Gastrocnemius medialis (tissue), 4 donors: ENCODE results near the gene THEM4. TPM values are rescaled to one million over a fixed set of nuclear protein-coding genes. Genes with fewer than 3 reads are reported as not detected.

Experiments used
- ATAC-seq, 2 donors: fragments of 150-250 bp; one replicate each; pipeline ENCODE4 v1.9.1; 2016
- DNase-seq, 2 donors: peaks; one replicate each; pipeline ENCODE4 v3.0.0-alpha.2; 2019
- H3K27ac ChIP-seq, 4 donors: fragments of 200-600 bp; sonication (generic); 1 replicate in 1 of 4; 2 replicates in 3 of 4; pipeline ENCODE4 v1.5.1; 2016 to 2018; ENCODE audit warnings: mild to moderate bottlenecking in 2 of 4, moderate library complexity in 1 of 4
- H3K27me3 ChIP-seq, 3 donors: fragments of 200-600 bp; sonication (generic) in 2 of 3; 1 replicate in 1 of 3; 2 replicates in 2 of 3; pipeline versions ENCODE4 v1.5.1 to v1.6.0; 2016 to 2019; ENCODE audit warnings: mild to moderate bottlenecking in 1 of 3, moderate library complexity in 1 of 3
- H3K36me3 ChIP-seq, 2 donors: fragments of 200-600 bp; sonication (generic) in 1 of 2; one replicate each; pipeline ENCODE4 v1.5.1; 2017 to 2018
- H3K4me1 ChIP-seq, 2 donors: fragments of 200-600 bp; sonication (generic) in 1 of 2; one replicate each; pipeline ENCODE4 v1.5.1; 2016 to 2017; ENCODE audit warnings: mild to moderate bottlenecking in 2 of 2
- H3K4me3 ChIP-seq, 4 donors: fragments of 200-600 bp; sonication (generic) in 3 of 4; 1 replicate in 1 of 4; 2 replicates in 3 of 4; pipeline ENCODE4 v1.5.1; 2016 to 2019; ENCODE audit warnings: mild to moderate bottlenecking in 2 of 4
- H3K9me3 ChIP-seq, 3 donors: fragments of 200-600 bp; sonication (generic) in 2 of 3; 1 replicate in 1 of 3; 2 replicates in 2 of 3; pipeline ENCODE4 v1.5.1; 2016 to 2019
- CTCF ChIP-seq, 5 experiments: fragments of 450-650 bp in 3 of 5; fragments of 200-600 bp in 2 of 5; sonication (generic) in 2 of 5; IDR thresholded peaks in 4 of 5; conservative IDR thresholded peaks in 1 of 5; 1 replicate in 4 of 5; 2 replicates in 1 of 5; pipeline ENCODE4 v1.5.1; 2016 to 2019; ENCODE audit warnings: antibody characterized with exemption in 5 of 5, mild to moderate bottlenecking in 3 of 5, moderate library complexity in 3 of 5
- POLR2A ChIP-seq, 2 donors: fragments of 450-650 bp; IDR thresholded peaks; one replicate each; pipeline ENCODE4 v1.6.1; 2017; ENCODE audit warnings: antibody characterized with exemption in 2 of 2, mild to moderate bottlenecking in 2 of 2, moderate library complexity in 2 of 2
- in situ Hi-C, 4 donors: fragments of 200-750 bp; cut with MboI; loops; one replicate each; pipeline versions ENCODE4 v1.15.0 to v1.8.0; 2017; ENCODE audit warnings: low sequenced_read_pairs in 4 of 4
- intact Hi-C: fragments of 100-400 bp; cut with DNase I; formaldehyde crosslinking; loops from one replicate; pipeline ENCODE4 v1.15.1; 2023; ENCODE audit warnings: low total_unique reads
- total RNA-seq, 4 donors: library from RNA; depleted of rRNA; stranded (reverse); fragments of >200 nt; gene quantifications; one replicate each; pipeline versions ENCODE4 v1.1.0 to v1.2.3, GENCODE V29; 2016

Gene THEM4
- total RNA-seq, 4 donors from 2014 or later: 7.7 to 21.8 (median 9.6) TPM

GRCh38 chr1:151825751-151826660 is 83.3 kb downstream of the THEM4 start:
- Histone ChIP-seq H3K9me3 (no peaks in the 10 kb centered on the region), H3K4me1 (peaks cover 50 to 71% of the 10 kb centered on the region in 2 donors), H3K36me3 (no peaks in the 10 kb centered on the region), H3K27ac (peak overlapping the region; percentile 98 to 99 (median 99)), H3K4me3 (peak overlapping the region in 1 of 4 donors; percentile 35), H3K27me3 (no peaks in the 10 kb centered on the region)
- peak; percentile 55 to 71 for DNase-seq
- in situ Hi-C loops (loop anchor here in 3 of 4 donors (5.0 to 25.0 kb wide), 3 partner anchors 39 to 239 kb away; partner anchors contain the start of gene SNX27 (in 1 of the 3)), intact Hi-C loops (loop anchor here (10.0 kb wide), 1 partner anchor 811 kb away; no protein-coding TSS in a partner anchor)
- TF ChIP-seq CTCF (IDR thresholded peaks at IDR 0.05 in 4 of 5, conservative IDR thresholded peaks at IDR 0.05 in 1 of 5) (no peak), POLR2A (IDR thresholded peaks at IDR 0.05) (peak in 1 of 2 donors; percentile 26)
- ATAC-seq: peak; percentile 42 to 57

DNA sequence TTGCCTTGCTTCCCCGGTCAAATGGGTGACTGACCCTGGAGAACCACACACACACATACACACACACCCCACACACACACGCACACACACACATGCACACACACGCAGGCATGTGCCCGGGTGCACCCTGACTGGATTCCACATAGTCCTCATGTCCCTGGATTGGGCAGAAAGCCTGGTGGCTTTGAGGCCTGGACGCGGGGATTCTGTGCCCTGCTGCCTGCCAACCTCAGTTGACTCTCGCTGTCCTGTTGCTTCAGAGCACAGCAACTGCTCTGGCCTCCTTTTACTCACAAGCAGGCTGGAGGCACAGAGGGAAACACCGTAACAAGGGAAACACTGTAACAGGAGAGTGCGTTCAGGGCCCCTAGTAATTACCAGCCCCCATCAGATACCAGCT is 84.1 kb downstream of the THEM4 start:
- intact Hi-C loops (loop anchor here (10.0 kb wide), 1 partner anchor 810 kb away; no protein-coding TSS in a partner anchor), in situ Hi-C loops (loop anchor here in 3 of 4 donors (5.0 to 25.0 kb wide), 3 partner anchors 38 to 238 kb away; partner anchors contain the start of gene SNX27 (in 1 of the 3))
- Histone ChIP-seq H3K9me3 (no peaks in the 10 kb centered on the region), H3K36me3 (no peaks in the 10 kb centered on the region), H3K27me3 (no peaks in the 10 kb centered on the region), H3K4me3 (no peak overlapping the region), H3K4me1 (peaks cover 56 to 77% of the 10 kb centered on the region in 2 donors), H3K27ac (peak overlapping the region; percentile 98 to 99 (median 99))
- no peak for TF ChIP-seq POLR2A (IDR thresholded peaks at IDR 0.05)
- DNase-seq (peak; percentile 58 to 85), ATAC-seq (peak; percentile 64 to 80)

Other genes with a start within 250 kb of the THEM4 start
- gene CELF3, start 192.7 kb downstream of the THEM4 start, total RNA-seq: not detected
- gene RIIAD1, start 188.0 kb downstream of the THEM4 start, total RNA-seq: not detected
- 10 to 100 TPM; 61.4 to 74.7 (median 65.6) TPM for gene MRPL9, start 146.0 kb downstream of the THEM4 start, total RNA-seq
- 1 to 10 TPM; 3.9 to 8.3 (median 4.6) TPM for gene TDRKH, start 119.0 kb downstream of the THEM4 start, total RNA-seq
- 10 to 100 TPM in 2 of 4 donors, 1 to 10 TPM in 2; 4.2 to 24.5 (median 14.3) TPM for gene LINGO4, start 104.1 kb downstream of the THEM4 start, total RNA-seq
- gene RORC, start 77.7 kb downstream of the THEM4 start, total RNA-seq: 100 to 1,000 TPM in 3 of 4 donors, 10 to 100 TPM in 1; 61.3 to 251 (median 163) TPM
- not detected for gene C2CD4D, start 69.7 kb downstream of the THEM4 start, total RNA-seq
- gene THEM5, start 55.8 kb downstream of the THEM4 start, total RNA-seq: not detected
- 10 to 100 TPM in 3 of 4 donors, 1 to 10 TPM in 1; 6.4 to 60.3 (median 28.0) TPM for gene S100A10, start 84.3 kb upstream of the THEM4 start, total RNA-seq
- 10 to 100 TPM in 3 of 4 donors, 1 to 10 TPM in 1; 8.4 to 66.2 (median 29.8) TPM for gene S100A11, start 127.5 kb upstream of the THEM4 start, total RNA-seq
- not detected for gene TCHHL1, start 179.6 kb upstream of the THEM4 start, total RNA-seq
- under 1 TPM in 1 of 4 donors, not detected in 3; 0.13 TPM for gene TCHH, start 205.9 kb upstream of the THEM4 start, total RNA-seq
- not detected for gene RPTN, start 249.7 kb upstream of the THEM4 start, total RNA-seq